H1 (cell line): ENCODE data around the gene TBC1D22A. TPM values are rescaled to one million over a fixed set of nuclear protein-coding genes. Genes with fewer than 3 reads are reported as not detected.

Experiments used
- CTCF ChIA-PET: fragments of 300-600 bp; sonication (Branson Sonifier 250); formaldehyde crosslinking; loops from one replicate; lab custom pipeline; 2021; ENCODE audit not compliant: partially characterized antibody; lab: Charles Lee
- POLR2A ChIA-PET: fragments of 300-600 bp; sonication (Branson Sonifier 250); formaldehyde crosslinking; loops from one replicate; lab custom pipeline; 2021; ENCODE audit warnings: inconsistent platforms; ENCODE audit not compliant: partially characterized antibody; lab: Charles Lee
- DNase-seq, 2 experiments: peaks; one replicate each; pipeline versions ENCODE4 v3.0.0 to v3.0.0-alpha.2; 2010 to 2022; ENCODE audit warnings: low spot score in 2 of 2, low read depth in 1 of 2, mixed read lengths in 1 of 2
- FAIRE-seq: peaks from 2 replicates; lab custom pipeline; 2011; peaks lifted over from hg19 to GRCh38; lab: Jason Lieb, UNC
- H2AFZ ChIP-seq: 2 replicates; pipeline ENCODE4 v1.8.1; 2012; ENCODE audit warnings: low read length, inconsistent platforms
- H2AK5ac ChIP-seq: 2 replicates; pipeline ENCODE4 v1.6.1; 2013; ENCODE audit warnings: low read depth, low read length
- H2BK120ac ChIP-seq: replicated peaks from 2 replicates; pipeline ENCODE3; 2013; ENCODE audit warnings: low read depth, low read length, inconsistent platforms
- H2BK12ac ChIP-seq: 2 replicates; pipeline ENCODE4 v1.6.1; 2013; ENCODE audit warnings: low read depth, low read length
- H2BK15ac ChIP-seq: 2 replicates; pipeline ENCODE4 v1.6.1; 2013; ENCODE audit warnings: low read length
- H2BK20ac ChIP-seq: 2 replicates; pipeline ENCODE4 v1.6.1; 2013; ENCODE audit warnings: low read length
- H2BK5ac ChIP-seq: 2 replicates; pipeline ENCODE4 v1.6.1; 2013; ENCODE audit warnings: low read depth, low read length
- H3K14ac ChIP-seq: 2 replicates; pipeline ENCODE4 v1.6.1; 2013; ENCODE audit warnings: inconsistent platforms; ENCODE audit not compliant: insufficient read length
- H3K18ac ChIP-seq: 2 replicates; pipeline ENCODE4 v1.6.1; 2013; ENCODE audit warnings: low read length; ENCODE audit errors: extremely low read depth
- H3K23ac ChIP-seq: 2 replicates; pipeline ENCODE4 v1.6.1; 2013; ENCODE audit warnings: inconsistent platforms; ENCODE audit not compliant: insufficient read length
- H3K23me2 ChIP-seq: 2 replicates; pipeline ENCODE4 v1.6.1; 2013; ENCODE audit warnings: low read depth, low read length
- H3K27ac ChIP-seq: 2 replicates; pipeline ENCODE4 v1.6.1; 2011; ENCODE audit warnings: low read depth, low read length, inconsistent platforms
- H3K27me3 ChIP-seq, 4 experiments: replicated peaks in 1 of 4; 1 replicate in 1 of 4; 2 replicates in 3 of 4; pipeline versions ENCODE4 v1.6.1 to v1.8.1; 2011 to 2013; ENCODE audit warnings: low read length in 3 of 4, mild to moderate bottlenecking in 3 of 4, inconsistent platforms in 2 of 4, mixed read lengths in 2 of 4, moderate library complexity in 1 of 4; ENCODE audit not compliant: control insufficient read depth in 3 of 4, insufficient read depth in 3 of 4; ENCODE audit errors: extremely low read depth in 1 of 4
- H3K36me3 ChIP-seq, 4 experiments: 2 replicates each; pipeline versions ENCODE4 v1.6.1 to v1.8.1; 2011 to 2013; ENCODE audit warnings: mild to moderate bottlenecking in 4 of 4, low read length in 3 of 4, moderate library complexity in 2 of 4, control low read depth in 1 of 4, inconsistent platforms in 1 of 4; ENCODE audit not compliant: insufficient read depth in 4 of 4, control insufficient read depth in 2 of 4
- H3K4ac ChIP-seq: replicated peaks from 2 replicates; pipeline ENCODE3; 2013; ENCODE audit warnings: low read length, low read depth, mixed read lengths, inconsistent platforms; ENCODE audit not compliant: insufficient read length
- H3K4me1 ChIP-seq, 4 experiments: replicated peaks in 1 of 4; 1 replicate in 1 of 4; 2 replicates in 3 of 4; pipeline versions ENCODE4 v1.6.1 to v1.8.1; 2011 to 2013; ENCODE audit warnings: low read length in 3 of 4, inconsistent platforms in 2 of 4, mixed read lengths in 1 of 4; ENCODE audit not compliant: insufficient read depth in 4 of 4, control insufficient read depth in 3 of 4
- H3K4me2 ChIP-seq, 2 experiments: 2 replicates each; pipeline versions ENCODE4 v1.6.1 to v1.8.1; 2011 to 2013; ENCODE audit warnings: low read depth in 2 of 2, low read length in 2 of 2, control low read depth in 1 of 2, inconsistent platforms in 1 of 2, mild to moderate bottlenecking in 1 of 2; ENCODE audit not compliant: insufficient read depth in 1 of 2
- H3K4me3 ChIP-seq, 4 experiments: fragments of 200-600, 300-600 bp in 1 of 4; sonication (generic), shearing (Covaris generic), sonication (Bioruptor Twin) in 1 of 4; 2 replicates each; pipeline versions ENCODE4 v1.5.1 to v1.8.1; 2011 to 2016; ENCODE audit warnings: low read length in 4 of 4, low read depth in 3 of 4, control low read depth in 2 of 4, inconsistent platforms in 2 of 4, mild to moderate bottlenecking in 2 of 4, mixed read lengths in 1 of 4, moderate library complexity in 1 of 4; ENCODE audit not compliant: insufficient read depth in 2 of 4; ENCODE audit errors: extremely low read depth in 1 of 4
- H3K56ac ChIP-seq: replicated peaks from 2 replicates; pipeline ENCODE3; 2013; ENCODE audit warnings: low read depth, mild to moderate bottlenecking, mixed read lengths, low read length, inconsistent platforms; ENCODE audit not compliant: insufficient read length
- H3K79me1 ChIP-seq: 2 replicates; pipeline ENCODE4 v1.6.1; 2013; ENCODE audit warnings: low read depth, low read length, control low read depth
- H3K79me2 ChIP-seq, 2 experiments: 2 replicates each; pipeline versions ENCODE4 v1.6.1 to v1.8.1; 2012 to 2013; ENCODE audit warnings: low read length in 2 of 2, mild to moderate bottlenecking in 2 of 2, inconsistent platforms in 1 of 2; ENCODE audit not compliant: insufficient read depth in 2 of 2, control insufficient read depth in 1 of 2
- H3K9ac ChIP-seq, 4 experiments: replicated peaks in 1 of 4; 1 replicate in 1 of 4; 2 replicates in 3 of 4; pipeline versions ENCODE4 v1.6.1 to v1.8.1; 2011 to 2013; ENCODE audit warnings: low read depth in 3 of 4, low read length in 3 of 4, control low read depth in 2 of 4, mild to moderate bottlenecking in 2 of 4, moderate library complexity in 2 of 4, inconsistent platforms in 1 of 4; ENCODE audit errors: extremely low read depth in 1 of 4
- H3K9me3 ChIP-seq, 2 experiments: 2 replicates each; pipeline versions ENCODE4 v1.6.1 to v1.8.1; 2012 to 2013; ENCODE audit warnings: mild to moderate bottlenecking in 2 of 2, moderate library complexity in 2 of 2, control low read depth in 1 of 2, inconsistent platforms in 1 of 2, low read depth in 1 of 2, low read length in 1 of 2, mixed read lengths in 1 of 2; ENCODE audit not compliant: insufficient read depth in 2 of 2
- H4K20me1 ChIP-seq, 2 experiments: replicated peaks in 1 of 2; 2 replicates each; pipeline versions ENCODE3 to v1.8.1; 2011 to 2013; ENCODE audit warnings: inconsistent platforms in 2 of 2, low read length in 2 of 2, mild to moderate bottlenecking in 1 of 2; ENCODE audit not compliant: insufficient read depth in 2 of 2, control insufficient read depth in 1 of 2
- H4K5ac ChIP-seq: 2 replicates; pipeline ENCODE4 v1.6.1; 2013; ENCODE audit warnings: low read length, low read depth, mixed read lengths, inconsistent platforms; ENCODE audit not compliant: insufficient read length
- H4K8ac ChIP-seq: 2 replicates; pipeline ENCODE4 v1.8.0; 2013; ENCODE audit warnings: mild to moderate bottlenecking, moderate library complexity, low read length, inconsistent platforms; ENCODE audit not compliant: insufficient read depth; ENCODE audit errors: extremely low read depth
- H4K91ac ChIP-seq: replicated peaks from 2 replicates; pipeline ENCODE3; 2013; ENCODE audit warnings: low read length, mixed read lengths, inconsistent platforms; ENCODE audit not compliant: insufficient read length
- POLR2AphosphoS5 ChIP-seq: IDR thresholded peaks from 2 replicates; pipeline ENCODE4 v1.6.1; 2011; ENCODE audit warnings: low read depth, low read length
- SAP30 ChIP-seq: fragments of 300-600 bp; sonication (generic); IDR thresholded peaks from 2 replicates; pipeline ENCODE4 v1.7.1; 2012; ENCODE audit warnings: low read length, moderate library complexity, mild to moderate bottlenecking, inconsistent platforms; ENCODE audit not compliant: insufficient read depth, insufficient replicate concordance
- WGBS, 2 experiments: shearing (Covaris generic) in 1 of 2; methylation state at CpG; one replicate each; pipeline versions ENCODE4 v1.1.6 to v1.1.7; 2013 to 2015; ENCODE audit warnings: low lambda C conversion rate in 2 of 2, mixed read lengths in 2 of 2, inconsistent platforms in 1 of 2, low coverage in 1 of 2, missing lambda C conversion rate in 1 of 2; ENCODE audit not compliant: insufficient replicate concordance in 2 of 2, insufficient coverage in 1 of 2, insufficient read length in 1 of 2; ENCODE audit errors: extremely low coverage in 1 of 2, missing lambda C conversion rate in 1 of 2; 5-methylcytosine and 5-hydroxymethylcytosine counted together
- polyA plus RNA-seq, 7 experiments: library from polyadenylated mRNA; depleted of rRNA in 3 of 7; stranded (reverse) in 5 of 7; unstranded in 2 of 7; fragments of >200 nt in 5 of 7; fragments of 200-250 nt in 2 of 7; gene quantifications; 1 replicate in 5 of 7; 2 replicates in 1 of 7; 4 replicates in 1 of 7; pipeline versions ENCODE4 v1.2.1 to v1.2.3, GENCODE V29; 2011 to 2013; ENCODE audit warnings: missing spikeins in 2 of 7, mixed read lengths in 2 of 7
- total RNA-seq: library from RNA; stranded (reverse); fragmentation: NEBNext Ultra II Directional; extraction: Animal tissue kit (Norgen Biotek cat#: 25700); gene quantifications from 2 replicates; pipeline ENCODE4 v1.2.1, GENCODE V29; 2021

The TBC1D22A gene
- total and polyA plus RNA-seq, 2 of the 8 experiments (the other 6 are each of a cell fraction or from before 2014, with no cell fraction given), result 11.9 to 18.4 TPM

DNA sequence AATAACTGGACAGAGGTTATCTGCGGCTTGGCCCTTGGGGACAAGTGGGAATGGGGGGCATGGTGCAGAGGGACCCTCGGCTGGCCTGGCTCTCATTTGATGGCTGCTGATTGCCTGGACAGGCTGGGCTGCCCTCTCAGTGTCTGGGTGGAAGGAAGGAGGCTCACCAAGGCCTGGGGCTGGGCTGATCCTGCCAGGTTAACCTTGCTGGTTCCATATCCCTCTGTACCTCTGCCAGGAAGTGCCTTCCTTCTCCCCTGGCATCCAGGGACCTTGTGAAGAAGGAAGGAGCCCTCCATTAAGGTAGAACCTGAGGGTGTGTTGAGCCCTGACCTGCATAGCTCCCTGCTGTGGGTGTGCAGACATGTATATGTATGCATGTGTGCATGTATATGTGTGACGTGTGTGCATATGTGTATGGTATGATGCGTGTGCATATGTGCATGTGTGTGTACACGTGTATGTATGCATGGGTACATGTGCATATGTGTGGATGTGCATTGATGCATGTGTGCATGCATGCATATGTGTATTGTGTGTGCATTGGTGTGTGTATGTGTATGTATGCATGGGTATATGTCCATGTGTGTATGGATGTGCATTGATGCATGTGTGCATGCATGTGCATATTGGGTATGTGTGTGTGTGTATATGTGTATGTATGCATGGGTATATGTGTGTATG is 433.9 kb downstream of the TBC1D22A start:
- H2BK20ac ChIP-seq, result no peak overlapping the region
- no peak overlapping the region for H3K23ac ChIP-seq
- H3K9ac ChIP-seq, result no peak overlapping the region
- H3K9me3 ChIP-seq, result peaks cover 45 to 92% of the 10 kb centered on the region in 2 experiments; a peak in 3 of 4 replicates
- H4K20me1 ChIP-seq, result no peaks in the 10 kb centered on the region
- TF ChIP-seq POLR2AphosphoS5 (no peak), SAP30 (no peak)
- H2BK120ac ChIP-seq, result no peak overlapping the region
- H3K4ac ChIP-seq, result no peak overlapping the region
- H3K4me3 ChIP-seq, result no peak overlapping the region
- H4K91ac ChIP-seq, result no peak overlapping the region
- H3K56ac ChIP-seq, result no peak overlapping the region
- no peaks in the 10 kb centered on the region for H3K79me2 ChIP-seq
- POLR2A ChIA-PET, result no interaction called here
- no peaks in the 10 kb centered on the region for H3K27me3 ChIP-seq
- no peaks in the 10 kb centered on the region for H3K79me1 ChIP-seq
- H3K27ac ChIP-seq, result no peak overlapping the region
- H3K4me1 ChIP-seq, result no peaks in the 10 kb centered on the region
- H4K8ac ChIP-seq, result no peak overlapping the region
- DNase-seq (no peak), FAIRE-seq (no peak)
- CTCF ChIA-PET, result no interaction called here
- no peak overlapping the region for H2BK12ac ChIP-seq
- H4K5ac ChIP-seq, result no peak overlapping the region
- H2AFZ ChIP-seq, result no peak overlapping the region
- H3K14ac ChIP-seq, result no peak overlapping the region
- no peaks in the 10 kb centered on the region for H3K23me2 ChIP-seq
- no peak overlapping the region for H3K4me2 ChIP-seq
- H2BK15ac ChIP-seq, result no peak overlapping the region
- no peak overlapping the region for H3K18ac ChIP-seq
- H3K36me3 ChIP-seq, result no peaks in the 10 kb centered on the region; a peak in 1 of 8 replicates
- H2AK5ac ChIP-seq, result no peak overlapping the region
- WGBS, 2 experiments, result 89% methylated on average over 5 of the region's 5 CpGs; no CpG with 5 or more reads in 1 of the 2 experiments
- no peak overlapping the region for H2BK5ac ChIP-seq
